Osteocyte (in vitro differentiated cells): ENCODE data around the gene MYH10. TPM values are rescaled to one million over a fixed set of nuclear protein-coding genes. Genes with fewer than 3 reads are reported as not detected.

Experiments used
- DNase-seq: peaks from one replicate; pipeline ENCODE4 v3.0.0; 2021; ENCODE audit warnings: mixed read lengths; ENCODE audit not compliant: unreplicated experiment; ENCODE audit errors: extremely low spot score
- H3K27ac Mint-ChIP-seq: one replicate; pipeline ENCODE4 v1.8.0; 2021; ENCODE audit warnings: mild to moderate bottlenecking, mixed read lengths; ENCODE audit not compliant: unreplicated experiment
- H3K27me3 Mint-ChIP-seq: one replicate; pipeline ENCODE4 v1.8.0; 2021; ENCODE audit warnings: mixed read lengths; ENCODE audit not compliant: unreplicated experiment
- H3K36me3 Mint-ChIP-seq: one replicate; pipeline ENCODE4 v1.8.0; 2021; ENCODE audit warnings: mixed read lengths; ENCODE audit not compliant: unreplicated experiment
- H3K4me1 Mint-ChIP-seq: one replicate; pipeline ENCODE4 v1.8.0; 2021; ENCODE audit warnings: mixed read lengths; ENCODE audit not compliant: unreplicated experiment
- H3K4me3 Mint-ChIP-seq: one replicate; pipeline ENCODE4 v1.8.0; 2021; ENCODE audit warnings: mild to moderate bottlenecking, moderate library complexity, mixed read lengths; ENCODE audit not compliant: unreplicated experiment
- H3K9me3 Mint-ChIP-seq: one replicate; pipeline ENCODE4 v1.8.0; 2021; ENCODE audit warnings: mixed read lengths; ENCODE audit not compliant: unreplicated experiment
- CTCF ChIP-seq: fragments of 200-600 bp; sonication (generic); IDR thresholded peaks from 2 replicates; pipeline ENCODE4 v1.5.0; 2021; ENCODE audit warnings: antibody characterized with exemption, mild to moderate bottlenecking, moderate library complexity
- total RNA-seq: library from RNA; stranded (reverse); gene quantifications from 2 replicates; pipeline ENCODE4 v1.2.1, GENCODE V29; 2021

MYH10 gene
- total RNA-seq, 1 donor from 2014 or later, result 110 TPM

DNA sequence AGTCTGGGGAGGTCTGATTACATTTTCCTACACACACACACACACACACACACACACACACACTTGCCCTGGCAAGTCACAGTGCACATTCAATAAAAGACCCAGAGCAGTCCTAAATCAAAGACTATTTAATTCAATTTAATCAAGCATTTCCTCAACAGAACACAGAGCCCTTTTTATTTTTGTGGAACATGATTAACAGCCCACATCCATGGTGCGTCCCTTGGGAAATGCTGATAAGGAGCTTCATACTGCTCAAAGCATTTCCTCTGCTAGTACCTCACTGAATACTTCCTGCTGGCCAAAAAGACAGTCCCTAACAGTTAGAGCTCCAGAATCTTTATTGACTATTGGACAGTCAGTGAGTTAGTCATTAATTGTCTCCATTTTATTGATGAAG, 43.1 kb upstream of the MYH10 start:
- TF ChIP-seq CTCF, result no peak
- Mint-ChIP-seq H3K27ac (no peak overlapping the region), H3K36me3 (no peaks in the 10 kb centered on the region), H3K27me3 (no peaks in the 10 kb centered on the region), H3K9me3 (peaks cover under 1% of the 10 kb centered on the region), H3K4me1 (peaks cover 24% of the 10 kb centered on the region), H3K4me3 (no peak overlapping the region)
- DNase-seq, result no peak

- TF ChIP-seq CTCF, result no peak
- H3K27ac Mint-ChIP-seq, result no peak overlapping the region
- H3K4me1 Mint-ChIP-seq, result peaks cover 24% of the 10 kb centered on the region
- H3K9me3 Mint-ChIP-seq, result no peaks in the 10 kb centered on the region
- DNase-seq, result no peak
- no peak overlapping the region for H3K4me3 Mint-ChIP-seq
- no peaks in the 10 kb centered on the region for H3K27me3 Mint-ChIP-seq
- no peaks in the 10 kb centered on the region for H3K36me3 Mint-ChIP-seq
Measured at GRCh38 chr17:8672326-8672725, 41.8 kb upstream of the MYH10 start.

DNA sequence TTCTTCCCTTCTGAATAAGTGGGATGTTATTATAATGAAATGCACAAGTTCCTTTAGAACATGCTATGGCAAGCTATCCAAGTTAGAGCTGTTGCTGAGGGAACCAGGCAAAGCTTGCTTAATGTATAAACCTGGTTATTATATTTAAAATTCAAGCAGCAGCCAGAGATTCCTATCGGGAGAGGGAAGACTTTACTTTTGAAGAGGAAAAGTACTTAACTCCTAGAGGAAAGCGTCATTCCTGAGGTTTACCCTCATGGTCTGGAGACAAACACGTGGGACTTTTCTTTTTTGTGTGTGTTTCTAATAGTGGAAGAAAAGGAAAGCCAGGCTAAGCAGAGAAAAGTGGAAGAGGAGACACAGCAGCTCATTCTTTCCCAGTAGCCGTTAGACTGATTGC, 39.9 kb upstream of the MYH10 start:
- no peak for DNase-seq
- Mint-ChIP-seq H3K9me3 (no peaks in the 10 kb centered on the region), H3K4me1 (peaks cover 24% of the 10 kb centered on the region), H3K4me3 (no peak overlapping the region), H3K27ac (no peak overlapping the region), H3K27me3 (peaks cover 4% of the 10 kb centered on the region), H3K36me3 (no peaks in the 10 kb centered on the region)
- no peak for TF ChIP-seq CTCF

DNA sequence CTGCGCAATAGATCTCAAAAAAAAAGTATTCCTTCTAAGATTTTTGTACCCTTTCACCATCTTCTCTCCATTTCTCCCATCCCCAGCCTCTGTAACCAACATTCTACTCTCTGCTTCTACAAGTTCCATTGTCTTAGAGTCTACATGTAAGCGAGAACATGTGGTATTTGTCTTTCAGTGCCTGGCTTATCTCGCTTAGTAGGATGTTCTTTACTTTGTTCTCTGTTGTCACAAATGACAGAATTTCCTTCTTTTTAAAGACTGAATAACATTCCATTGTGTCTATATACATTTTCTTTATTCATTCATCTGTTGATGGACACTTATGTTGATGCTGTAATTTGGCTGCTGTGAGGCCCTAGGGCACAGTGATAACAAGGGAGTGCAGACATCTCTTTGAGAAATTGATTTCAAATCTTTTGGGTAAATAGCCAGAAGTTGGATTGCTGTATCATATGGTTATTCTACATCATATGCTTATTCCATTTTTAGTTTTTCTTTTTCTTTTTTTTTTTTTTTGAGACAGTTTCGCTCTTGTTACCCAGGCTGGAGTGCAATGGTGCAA, 37.7 kb upstream of the MYH10 start:
- no peak for TF ChIP-seq CTCF
- no peak overlapping the region for H3K27ac Mint-ChIP-seq
- no peak overlapping the region for H3K4me3 Mint-ChIP-seq
- no peaks in the 10 kb centered on the region for H3K36me3 Mint-ChIP-seq
- DNase-seq, result no peak
- H3K27me3 Mint-ChIP-seq, result peaks cover 6% of the 10 kb centered on the region
- no peaks in the 10 kb centered on the region for H3K9me3 Mint-ChIP-seq
- peaks cover 5% of the 10 kb centered on the region for H3K4me1 Mint-ChIP-seq

- no peak overlapping the region for H3K4me3 Mint-ChIP-seq
- peaks cover 5% of the 10 kb centered on the region for H3K4me1 Mint-ChIP-seq
- DNase-seq, result no peak
- H3K27me3 Mint-ChIP-seq, result peaks cover 7% of the 10 kb centered on the region
- H3K27ac Mint-ChIP-seq, result no peak overlapping the region
- no peak for TF ChIP-seq CTCF
- H3K36me3 Mint-ChIP-seq, result no peaks in the 10 kb centered on the region
- H3K9me3 Mint-ChIP-seq, result no peaks in the 10 kb centered on the region
Measured at GRCh38 chr17:8667421-8667820, 36.9 kb upstream of the MYH10 start.
